Psoas muscle (tissue), 8 donors: ENCODE results near the gene SS18. TPM values are rescaled to one million over a fixed set of nuclear protein-coding genes. Genes with fewer than 3 reads are reported as not detected.

Experiments
- ATAC-seq, 4 donors: fragments of 200-7000 bp; cut with Tn5 transposase; one replicate each; pipeline ENCODE4 v1.9.1; 2020; ENCODE audit warnings: moderate library complexity in 3 of 4, mild to moderate bottlenecking in 2 of 4
- DNase-seq, 2 donors: peaks; one replicate each; pipeline ENCODE4 v3.0.0-alpha.2; 2020
- H3K27ac ChIP-seq: fragments of 200-600 bp; one replicate; pipeline ENCODE4 v1.8.0; 2022
- H3K27me3 ChIP-seq, 3 donors: fragments of 200-600 bp in 1 of 3; one replicate each; pipeline versions ENCODE4 v1.6.1 to v1.8.0; 2013 to 2022; ENCODE audit warnings: low read length in 2 of 3, mild to moderate bottlenecking in 2 of 3, moderate library complexity in 1 of 3; ENCODE audit not compliant: insufficient read depth in 3 of 3
- H3K36me3 ChIP-seq, 2 donors: fragments of 200-600 bp in 1 of 2; one replicate each; pipeline versions ENCODE4 v1.6.1 to v1.8.0; 2013 to 2022; ENCODE audit warnings: low read depth in 1 of 2, mild to moderate bottlenecking in 1 of 2, moderate library complexity in 1 of 2; ENCODE audit not compliant: insufficient read depth in 1 of 2
- H3K4me1 ChIP-seq: fragments of 200-600 bp; one replicate; pipeline ENCODE4 v1.8.0; 2022
- H3K4me3 ChIP-seq: fragments of 200-600 bp; one replicate; pipeline ENCODE4 v1.8.0; 2022; ENCODE audit warnings: mild to moderate bottlenecking
- H3K9me3 ChIP-seq: fragments of 200-600 bp; one replicate; pipeline ENCODE4 v1.8.0; 2022
- CTCF ChIP-seq: fragments of 200-600 bp; IDR thresholded peaks from one replicate; pipeline ENCODE4 v1.8.0; 2022; ENCODE audit warnings: antibody characterized with exemption
- WGBS, 3 donors: extraction: QIAGEN DNeasy Blood & Tissue Kit; methylation state at CpG; one replicate each; pipeline versions ENCODE4 v1.1.6 to v1.1.7; 2013; 5-methylcytosine and 5-hydroxymethylcytosine counted together
- intact Hi-C, 2 donors: fragments of 100-400 bp; cut with DNase I; formaldehyde crosslinking; loops; one replicate each; pipeline versions ENCODE4 v1.11.0 to v1.14.2; 2022
- polyA plus RNA-seq, 3 donors: library from polyadenylated mRNA; stranded (reverse); fragments of 200-250 nt; gene quantifications; one replicate each; pipeline ENCODE4 v1.2.3, GENCODE V29; 2013
- total RNA-seq, 4 donors: library from RNA; stranded (reverse); fragmentation: NEBNext Ultra II Directional in 2 of 4; extraction: Animal tissue kit (Norgen Biotek cat#: 25700) in 2 of 4; gene quantifications; one replicate each; pipeline versions ENCODE4 v1.2.1 to v1.2.4, GENCODE V29; 2021 to 2023
- donor health status: healthy with polysubstance abuse.
- donor health status: DM: no; HTN: no; CAD: no; lungs with moderate emphysema.
- donor health status: Bipolar disorder and iron deficiency.
- donor health status: healthy.
- donor health status: DM: yes; HTN: yes; CAD: no.
- donor health status: DM: no; HTN: no; CAD: no.
- donor health status: DM: no; HTN: no; CAD: no.
- donor health status: DM: yes; HTN: yes; CAD: no.

The SS18 gene
- total and polyA plus RNA-seq, 7 donors, result 8.4 to 17.3 (median 12.7) TPM

GRCh38 chr18:26004832-26005231 is 85.6 kb downstream of the SS18 start:
- no peak for DNase-seq
- H3K4me3 ChIP-seq, result no peak overlapping the region
- no peaks in the 10 kb centered on the region for H3K9me3 ChIP-seq
- H3K27me3 ChIP-seq, result no peaks in the 10 kb centered on the region
- no peaks in the 10 kb centered on the region for H3K4me1 ChIP-seq
- H3K27ac ChIP-seq, result no peak overlapping the region
- no peaks in the 10 kb centered on the region for H3K36me3 ChIP-seq
- intact Hi-C loops, result no loop called here
- no peak for TF ChIP-seq CTCF
- no peak for ATAC-seq
- 87 to 88% (median 88%) methylated on average over 13 of the region's 13 CpGs for WGBS, 3 donors

GRCh38 chr18:26003817-26004216 is 86.6 kb downstream of the SS18 start:
- 81 to 87% (median 83%) methylated on average over 4 of the region's 4 CpGs for WGBS, 3 donors
- intact Hi-C loops, result no loop called here
- Histone ChIP-seq H3K4me1 (no peaks in the 10 kb centered on the region), H3K36me3 (no peaks in the 10 kb centered on the region), H3K9me3 (no peaks in the 10 kb centered on the region), H3K4me3 (no peak overlapping the region), H3K27me3 (no peaks in the 10 kb centered on the region), H3K27ac (no peak overlapping the region)
- no peak for TF ChIP-seq CTCF
- ATAC-seq, result no peak
- DNase-seq, result no peak

GRCh38 chr18:26003356-26003755 is 87.1 kb downstream of the SS18 start:
- no peak for ATAC-seq
- H3K27ac ChIP-seq, result no peak overlapping the region
- 62 to 72% (median 63%) methylated on average over 2 of the region's 2 CpGs for WGBS, 3 donors
- H3K4me3 ChIP-seq, result no peak overlapping the region
- H3K36me3 ChIP-seq, result no peaks in the 10 kb centered on the region
- H3K4me1 ChIP-seq, result no peaks in the 10 kb centered on the region
- no peaks in the 10 kb centered on the region for H3K9me3 ChIP-seq
- intact Hi-C loops, result no loop called here
- TF ChIP-seq CTCF, result no peak
- no peak for DNase-seq
- H3K27me3 ChIP-seq, result no peaks in the 10 kb centered on the region

- DNase-seq (no peak), ATAC-seq (no peak)
- no peak overlapping the region for H3K27ac ChIP-seq
- no peaks in the 10 kb centered on the region for H3K36me3 ChIP-seq
- 86 to 95% (median 95%) methylated on average over 1 of the region's 1 CpG for WGBS, 3 donors
- no peaks in the 10 kb centered on the region for H3K27me3 ChIP-seq
- intact Hi-C loops, result no loop called here
- H3K9me3 ChIP-seq, result no peaks in the 10 kb centered on the region
- no peak overlapping the region for H3K4me3 ChIP-seq
- no peak for TF ChIP-seq CTCF
- H3K4me1 ChIP-seq, result no peaks in the 10 kb centered on the region
These were observed 88.0 kb downstream of the SS18 start for GRCh38 chr18:26002375-26002910.

- Histone ChIP-seq H3K4me1 (no peaks in the 10 kb centered on the region), H3K4me3 (no peak overlapping the region), H3K9me3 (no peaks in the 10 kb centered on the region), H3K27ac (no peak overlapping the region), H3K36me3 (no peaks in the 10 kb centered on the region), H3K27me3 (no peaks in the 10 kb centered on the region)
- intact Hi-C loops, result no loop called here
- ATAC-seq (no peak), DNase-seq (no peak)
- TF ChIP-seq CTCF, result no peak
These were observed 92.0 kb downstream of the SS18 start for GRCh38 chr18:25998461-25998860.
